PFSK-1 (cell line): ENCODE measurements around the gene SYNDIG1.

Source experiments
- FOXP2 ChIP-seq: optimal IDR thresholded peaks from 2 replicates; pipeline ENCODE3; 2011; ENCODE audit warnings: borderline replicate concordance, control low read depth, inconsistent platforms; ENCODE audit not compliant: insufficient read depth; ENCODE audit errors: extremely low read length, extremely low read depth
- POLR2AphosphoS5 ChIP-seq: IDR thresholded peaks from 2 replicates; pipeline ENCODE4 v1.6.1; 2012; ENCODE audit warnings: low read depth, mild to moderate bottlenecking, control low read depth, low read length, moderate library complexity
- REST ChIP-seq, 2 experiments: IDR thresholded peaks; 2 replicates each; pipeline versions ENCODE4 v1.6.1 to v1.8.0; 2011 to 2012; ENCODE audit warnings: low read depth in 2 of 2, low read length in 2 of 2, control low read depth in 1 of 2, inconsistent platforms in 1 of 2, mild to moderate bottlenecking in 1 of 2, moderate library complexity in 1 of 2; ENCODE audit not compliant: insufficient read depth in 1 of 2
- SIN3A ChIP-seq: IDR thresholded peaks from 2 replicates; pipeline ENCODE4 v1.6.1; 2012; ENCODE audit warnings: mild to moderate bottlenecking, low read length, moderate library complexity, borderline replicate concordance; ENCODE audit not compliant: insufficient read depth
- TAF1 ChIP-seq: IDR thresholded peaks from 2 replicates; pipeline ENCODE4 v1.6.1; 2012; ENCODE audit warnings: low read length, control low read depth, borderline replicate concordance; ENCODE audit not compliant: insufficient read depth

Gene SYNDIG1

GRCh38 chr20:24422091-24422760, 47.2 kb upstream of the SYNDIG1 start:
- no peak for TF ChIP-seq REST (IDR thresholded peaks at IDR 0.05; ENCODE audit: insufficient read depth in 1 of 2, low read depth in 2 of 2, low read length in 2 of 2)

GRCh38 chr20:24423390-24424313, 45.8 kb upstream of the SYNDIG1 start:
- no peak for TF ChIP-seq REST (IDR thresholded peaks at IDR 0.05; ENCODE audit: insufficient read depth in 1 of 2, low read depth in 2 of 2, low read length in 2 of 2)
- no peak for TF ChIP-seq POLR2AphosphoS5
- TF ChIP-seq SIN3A: no peak
- no peak for TF ChIP-seq TAF1
- TF ChIP-seq FOXP2: no peak

GRCh38 chr20:24425523-24426135, 43.8 kb upstream of the SYNDIG1 start:
- no peak for TF ChIP-seq SIN3A
- TF ChIP-seq FOXP2: no peak
- TF ChIP-seq TAF1: no peak
- TF ChIP-seq REST (IDR thresholded peaks at IDR 0.05; ENCODE audit: insufficient read depth in 1 of 2, low read depth in 2 of 2, low read length in 2 of 2): no peak
- no peak for TF ChIP-seq POLR2AphosphoS5

GRCh38 chr20:24431279-24432045, 38.0 kb upstream of the SYNDIG1 start:
- TF ChIP-seq SIN3A: no peak
- no peak for TF ChIP-seq TAF1
- TF ChIP-seq POLR2AphosphoS5: no peak
- no peak for TF ChIP-seq FOXP2
- TF ChIP-seq REST (IDR thresholded peaks at IDR 0.05; ENCODE audit: insufficient read depth in 1 of 2, low read depth in 2 of 2, low read length in 2 of 2): no peak
